Large intestine (tissue), 3 donors: Measurements from ENCODE around the gene LIPT2. TPM values are rescaled to one million over a fixed set of nuclear protein-coding genes. Genes with fewer than 3 reads are reported as not detected.

Source experiments
- DNase-seq, 2 donors: peaks; one replicate each; pipeline versions ENCODE4 v3.0.0 to v3.0.0-alpha.2; 2013
- H3K27ac ChIP-seq: one replicate; pipeline ENCODE4 v1.5.1; 2013; ENCODE audit warnings: low read length
- H3K27me3 ChIP-seq: 2 replicates; pipeline ENCODE4 v1.6.1; 2013; ENCODE audit warnings: low read length; ENCODE audit not compliant: control insufficient read depth, insufficient read depth
- H3K36me3 ChIP-seq: 2 replicates; pipeline ENCODE4 v1.6.1; 2013; ENCODE audit warnings: low read length; ENCODE audit not compliant: control insufficient read depth, insufficient read depth
- H3K4me1 ChIP-seq: one replicate; pipeline ENCODE4 v1.6.1; 2013; ENCODE audit warnings: low read length; ENCODE audit not compliant: control insufficient read depth, insufficient read depth
- H3K4me3 ChIP-seq: one replicate; pipeline ENCODE4 v1.5.1; 2013; ENCODE audit warnings: low read length
- H3K9me3 ChIP-seq: one replicate; pipeline ENCODE4 v1.6.1; 2013; ENCODE audit warnings: mild to moderate bottlenecking, low read depth, low read length, moderate library complexity; ENCODE audit not compliant: control insufficient read depth
- WGBS: methylation state at CpG from one replicate; pipeline ENCODE4 v1.1.5; 2013; ENCODE audit warnings: low lambda C conversion rate; ENCODE audit not compliant: insufficient coverage; 5-methylcytosine and 5-hydroxymethylcytosine counted together
- polyA plus RNA-seq: library from polyadenylated mRNA; unstranded; fragments of 120-200 nt; gene quantifications from one replicate; pipeline ENCODE4 v1.2.1, GENCODE V29; 2013

LIPT2 gene
- polyA plus RNA-seq, 1 donor: 6.8 TPM

GRCh38 chr11:74457356-74457755 is 36.2 kb downstream of the LIPT2 start:
- H3K27me3 ChIP-seq: no peaks in the 10 kb centered on the region
- peaks cover 8% of the 10 kb centered on the region for H3K4me1 ChIP-seq
- H3K36me3 ChIP-seq: peaks cover 24% of the 10 kb centered on the region
- no peak for DNase-seq
- H3K4me3 ChIP-seq: no peak overlapping the region
- no CpG with 5 or more reads among the region's 6 CpGs for WGBS
- H3K27ac ChIP-seq: no peak overlapping the region
- H3K9me3 ChIP-seq: no peaks in the 10 kb centered on the region

- no peaks in the 10 kb centered on the region for H3K27me3 ChIP-seq
- H3K4me1 ChIP-seq: no peaks in the 10 kb centered on the region
- H3K36me3 ChIP-seq: peaks cover 12% of the 10 kb centered on the region
- H3K9me3 ChIP-seq: no peaks in the 10 kb centered on the region
- no peak overlapping the region for H3K4me3 ChIP-seq
- H3K27ac ChIP-seq: no peak overlapping the region
- WGBS: no CpG with 5 or more reads among the region's 10 CpGs
- DNase-seq: peak; percentile 51 to 58
Measured at GRCh38 chr11:74453373-74453975, 40.0 kb downstream of the LIPT2 start.

GRCh38 chr11:74452366-74452765 is 41.2 kb downstream of the LIPT2 start:
- Histone ChIP-seq H3K27ac (no peak overlapping the region), H3K27me3 (no peaks in the 10 kb centered on the region), H3K36me3 (peaks cover 10% of the 10 kb centered on the region), H3K4me1 (no peaks in the 10 kb centered on the region), H3K4me3 (no peak overlapping the region), H3K9me3 (no peaks in the 10 kb centered on the region)
- WGBS: no CpG with 5 or more reads among the region's 3 CpGs
- DNase-seq: no peak

GRCh38 chr11:74450318-74450717 is 43.2 kb downstream of the LIPT2 start:
- Histone ChIP-seq H3K27me3 (no peaks in the 10 kb centered on the region), H3K9me3 (no peaks in the 10 kb centered on the region), H3K36me3 (no peaks in the 10 kb centered on the region), H3K4me1 (no peaks in the 10 kb centered on the region), H3K4me3 (no peak overlapping the region), H3K27ac (no peak overlapping the region)
- DNase-seq: no peak
- 80% methylated on average over 1 of the region's 6 CpGs for WGBS

- no peak overlapping the region for H3K4me3 ChIP-seq
- H3K4me1 ChIP-seq: no peaks in the 10 kb centered on the region
- H3K9me3 ChIP-seq: no peaks in the 10 kb centered on the region
- no peak overlapping the region for H3K27ac ChIP-seq
- no peaks in the 10 kb centered on the region for H3K27me3 ChIP-seq
- no peaks in the 10 kb centered on the region for H3K36me3 ChIP-seq
- DNase-seq: peak in 1 of 2 donors; percentile 64
- WGBS: no CpG with 5 or more reads among the region's 2 CpGs
Measured at GRCh38 chr11:74449369-74449931, 44.1 kb downstream of the LIPT2 start.

GRCh38 chr11:74447720-74448119 is 45.8 kb downstream of the LIPT2 start:
- no peak for DNase-seq
- Histone ChIP-seq H3K36me3 (no peaks in the 10 kb centered on the region), H3K9me3 (no peaks in the 10 kb centered on the region), H3K27me3 (no peaks in the 10 kb centered on the region), H3K27ac (no peak overlapping the region), H3K4me3 (no peak overlapping the region), H3K4me1 (peaks cover 7% of the 10 kb centered on the region)

GRCh38 chr11:74446532-74446938 is 47.0 kb downstream of the LIPT2 start:
- Histone ChIP-seq H3K36me3 (no peaks in the 10 kb centered on the region), H3K27me3 (no peaks in the 10 kb centered on the region), H3K4me1 (peaks cover 13% of the 10 kb centered on the region), H3K9me3 (no peaks in the 10 kb centered on the region), H3K4me3 (no peak overlapping the region), H3K27ac (no peak overlapping the region)
- no CpG with 5 or more reads among the region's 1 CpG for WGBS
- no peak for DNase-seq

GRCh38 chr11:74444173-74444826 is 49.2 kb downstream of the LIPT2 start:
- no peaks in the 10 kb centered on the region for H3K27me3 ChIP-seq
- H3K4me1 ChIP-seq: peaks cover 13% of the 10 kb centered on the region
- H3K4me3 ChIP-seq: no peak overlapping the region
- DNase-seq: no peak
- WGBS: no CpG with 5 or more reads among the region's 9 CpGs
- H3K27ac ChIP-seq: no peak overlapping the region
- H3K9me3 ChIP-seq: no peaks in the 10 kb centered on the region
- H3K36me3 ChIP-seq: no peaks in the 10 kb centered on the region

- Histone ChIP-seq H3K27ac (peak overlapping the region; percentile 25), H3K4me3 (no peak overlapping the region), H3K4me1 (peaks cover 13% of the 10 kb centered on the region), H3K9me3 (no peaks in the 10 kb centered on the region), H3K27me3 (no peaks in the 10 kb centered on the region), H3K36me3 (no peaks in the 10 kb centered on the region)
- 52% methylated on average over 2 of the region's 8 CpGs for WGBS
- no peak for DNase-seq
Measured at GRCh38 chr11:74443071-74443864, 50.3 kb downstream of the LIPT2 start.

GRCh38 chr11:74442636-74443035 is 50.9 kb downstream of the LIPT2 start:
- Histone ChIP-seq H3K4me1 (peaks cover 13% of the 10 kb centered on the region), H3K4me3 (no peak overlapping the region), H3K27me3 (no peaks in the 10 kb centered on the region), H3K9me3 (no peaks in the 10 kb centered on the region), H3K27ac (peak overlapping the region; percentile 39), H3K36me3 (no peaks in the 10 kb centered on the region)
- WGBS: no CpG with 5 or more reads among the region's 3 CpGs
- DNase-seq: peak in 1 of 2 donors; percentile 74
